NT2/D1 (cell line): ENCODE data around the gene PHEX.

ENCODE experiments used
- SUZ12 ChIP-seq: IDR thresholded peaks from 2 replicates; pipeline ENCODE4 v1.6.1; 2011; ENCODE audit not compliant: insufficient read length, insufficient read depth; ENCODE audit errors: extremely low read depth
- YY1 ChIP-seq: IDR thresholded peaks from 2 replicates; pipeline ENCODE4 v1.6.1; 2011; ENCODE audit not compliant: insufficient read length, insufficient read depth
- ZNF274 ChIP-seq: IDR thresholded peaks from 2 replicates; pipeline ENCODE4 v1.6.1; 2011; ENCODE audit warnings: mild to moderate bottlenecking, low read depth, low read length

- no peak for TF ChIP-seq ZNF274
- TF ChIP-seq YY1, result no peak
- no peak for TF ChIP-seq SUZ12
These were observed 264.7 kb downstream of the PHEX start for GRCh38 chrX:22296871-22297270.
